Measurements from ENCODE around the gene ORC5. TPM values are rescaled to one million over a fixed set of nuclear protein-coding genes. Genes with fewer than 3 reads are reported as not detected.
"Not testable (repeated sequence)": the region's sequence is repeated elsewhere in the genome, so short reads cannot be mapped to it uniquely, and the experiment has no call there.

ORC5 gene
- total RNA-seq, 1 donor from 2014 or later, result 13.9 TPM

GRCh38 chr7:104192434-104192833 lies 15.4 kb downstream of the ORC5 start:
- no peak for DNase-seq (ENCODE audit: low read depth in 2 of 2)

GRCh38 chr7:104185346-104185745 lies 22.5 kb downstream of the ORC5 start:
- DNase-seq (ENCODE audit: low read depth in 2 of 2), result peak; percentile 52 to 66

- no peak for DNase-seq (ENCODE audit: low read depth in 2 of 2)
These were observed 28.6 kb downstream of the ORC5 start for GRCh38 chr7:104179178-104179577.

GRCh38 chr7:104177565-104178083 lies 30.2 kb downstream of the ORC5 start:
- not testable (repeated sequence) for DNase-seq (ENCODE audit: low read depth in 2 of 2)

GRCh38 chr7:104176332-104176731 lies 31.5 kb downstream of the ORC5 start:
- no peak for DNase-seq (ENCODE audit: low read depth in 2 of 2)

- no peak for DNase-seq (ENCODE audit: low read depth in 2 of 2)
These were observed 32.3 kb downstream of the ORC5 start for GRCh38 chr7:104175361-104175984.

GRCh38 chr7:104174798-104175197 lies 33.0 kb downstream of the ORC5 start:
- peak in 1 of 2 donors; percentile 52 for DNase-seq (ENCODE audit: low read depth in 2 of 2)

- no peak for DNase-seq (ENCODE audit: low read depth in 2 of 2)
These were observed 45.7 kb downstream of the ORC5 start for GRCh38 chr7:104162081-104162480.

- DNase-seq (ENCODE audit: low read depth in 2 of 2), result no peak
These were observed 46.6 kb downstream of the ORC5 start for GRCh38 chr7:104161244-104161643.

- DNase-seq (ENCODE audit: low read depth in 2 of 2), result peak; percentile 31 to 59
These were observed 47.4 kb downstream of the ORC5 start for GRCh38 chr7:104160375-104160774.

GRCh38 chr7:104156842-104157277 lies 51.0 kb downstream of the ORC5 start:
- DNase-seq (ENCODE audit: low read depth in 2 of 2), result peak; percentile 49 to 75

GRCh38 chr7:104153287-104153686 lies 54.5 kb downstream of the ORC5 start:
- no peak for DNase-seq (ENCODE audit: low read depth in 2 of 2)

- DNase-seq (ENCODE audit: low read depth in 2 of 2), result no peak
These were observed 55.3 kb downstream of the ORC5 start for GRCh38 chr7:104152468-104152867.

- DNase-seq (ENCODE audit: low read depth in 2 of 2), result no peak
These were observed 57.3 kb downstream of the ORC5 start for GRCh38 chr7:104150470-104150869.

- peak in 1 of 2 donors; percentile 23 for DNase-seq (ENCODE audit: low read depth in 2 of 2)
These were observed 58.0 kb downstream of the ORC5 start for GRCh38 chr7:104149822-104150221.

- peak; percentile 29 to 85 for DNase-seq (ENCODE audit: low read depth in 2 of 2)
These were observed 65.7 kb downstream of the ORC5 start for GRCh38 chr7:104142147-104142546.

GRCh38 chr7:104137971-104138370 lies 69.8 kb downstream of the ORC5 start:
- peak in 1 of 2 donors; percentile 61 for DNase-seq (ENCODE audit: low read depth in 2 of 2)

- DNase-seq (ENCODE audit: low read depth in 2 of 2), result no peak
These were observed 70.3 kb downstream of the ORC5 start for GRCh38 chr7:104137511-104137910.

GRCh38 chr7:104136981-104137380 lies 70.8 kb downstream of the ORC5 start:
- no peak for DNase-seq (ENCODE audit: low read depth in 2 of 2)

GRCh38 chr7:104136561-104136960 lies 71.3 kb downstream of the ORC5 start:
- no peak for DNase-seq (ENCODE audit: low read depth in 2 of 2)

- no peak for DNase-seq (ENCODE audit: low read depth in 2 of 2)
These were observed 71.9 kb downstream of the ORC5 start for GRCh38 chr7:104135760-104136558.

- DNase-seq (ENCODE audit: low read depth in 2 of 2), result no peak
These were observed 74.6 kb downstream of the ORC5 start for GRCh38 chr7:104133238-104133637.

GRCh38 chr7:104130726-104131125 lies 77.1 kb downstream of the ORC5 start:
- DNase-seq (ENCODE audit: low read depth in 2 of 2), result peak in 1 of 2 donors; percentile 6

Measured in lung microvascular endothelial cell (primary cell).